NOMO-1 (cell line): ENCODE results near the gene KHK.

Experiments
- DNase-seq, 2 experiments: peaks; one replicate each; lab custom pipeline; 2025; ENCODE audit not compliant: unreplicated experiment in 2 of 2; lab: John Stamatoyannopoulos, UW

The KHK gene

DNA sequence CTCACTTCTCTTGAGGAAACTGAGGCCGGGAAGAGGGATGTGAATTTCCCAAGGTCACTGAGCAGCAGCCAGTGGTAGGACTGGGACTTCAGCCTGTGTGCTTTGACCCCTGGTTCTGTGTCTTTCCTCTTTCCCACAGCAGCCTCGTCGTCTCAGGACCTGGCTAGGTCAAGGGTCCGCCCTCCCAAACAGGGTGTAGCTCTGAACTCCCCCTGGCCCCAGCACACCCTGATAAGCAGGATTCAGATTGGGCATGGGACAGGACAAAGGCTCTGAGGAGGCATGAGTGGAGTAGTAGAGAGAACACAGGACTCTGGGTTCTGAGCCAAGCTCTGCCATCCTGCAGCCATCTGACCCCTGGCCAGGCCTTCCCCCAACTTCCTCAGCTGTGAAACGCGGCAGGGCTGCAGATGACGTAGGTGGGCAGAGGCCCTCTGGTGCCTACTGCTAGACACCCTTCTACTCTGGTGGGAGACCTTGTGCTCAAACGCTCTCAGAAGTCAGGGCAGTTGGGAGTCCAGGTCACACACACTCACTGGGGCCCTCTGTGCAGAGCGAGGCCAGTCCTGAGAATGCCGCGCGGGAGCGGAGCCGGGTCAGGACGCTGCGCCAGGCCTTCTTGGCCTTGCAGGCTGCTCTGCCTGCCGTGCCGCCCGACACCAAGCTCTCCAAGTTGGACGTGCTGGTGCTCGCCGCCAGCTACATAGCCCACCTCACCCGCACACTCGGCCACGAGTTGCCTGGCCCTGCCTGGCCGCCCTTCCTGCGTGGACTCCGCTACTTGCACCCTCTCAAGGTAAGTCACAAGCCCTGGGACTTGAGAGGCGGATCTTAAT is 63.2 kb downstream of the KHK start:
- DNase-seq: no peak
